WI38 (cell line): ENCODE data around the gene ANP32A.
"Not testable (repeated sequence)": the region's sequence is repeated elsewhere in the genome, so short reads cannot be mapped to it uniquely, and the experiment has no call there.

ENCODE experiments used
- H3K4me3 ChIP-seq: 2 replicates; pipeline ENCODE4 v1.5.1; 2011; ENCODE audit warnings: low read depth, mild to moderate bottlenecking, control low read depth, low read length
- CTCF ChIP-seq: IDR thresholded peaks from 2 replicates; pipeline ENCODE4 v1.5.1; 2012; ENCODE audit warnings: low read depth, mild to moderate bottlenecking, control low read depth, low read length

ANP32A gene

GRCh38 chr15:68820295-68821189, at the start of gene ANP32A:
TSS of gene ANP32A (minus strand) at chr15:68820895. CDS start at chr15:68820751, 144 bp downstream.
- peak within 1 kb of the TSS; percentile 89 for H3K4me3 ChIP-seq
- no peak for TF ChIP-seq CTCF

GRCh38 chr15:68868296-68868695, 47.6 kb upstream of the ANP32A start:
- no peak overlapping the region for H3K4me3 ChIP-seq
- no peak for TF ChIP-seq CTCF

DNA sequence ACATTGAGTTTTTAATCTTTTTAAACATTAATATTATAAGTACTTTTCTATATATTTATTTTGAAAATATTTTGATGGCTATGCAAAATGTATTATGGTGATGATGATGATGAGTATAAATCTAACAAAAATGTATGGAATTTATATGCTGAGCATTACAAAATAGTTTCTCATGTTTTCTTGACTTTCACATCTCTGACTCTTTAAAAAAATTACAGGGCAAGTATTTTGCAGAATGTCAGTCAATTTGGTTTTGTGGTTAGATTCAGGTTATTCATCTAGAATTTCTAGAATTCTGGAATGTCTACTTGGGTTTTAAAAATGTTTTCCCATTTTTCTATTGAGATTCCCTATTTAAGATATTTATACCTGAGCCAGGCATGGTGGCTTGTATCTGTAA, 41.7 kb upstream of the ANP32A start:
- H3K4me3 ChIP-seq = no peak overlapping the region
- no peak for TF ChIP-seq CTCF

DNA sequence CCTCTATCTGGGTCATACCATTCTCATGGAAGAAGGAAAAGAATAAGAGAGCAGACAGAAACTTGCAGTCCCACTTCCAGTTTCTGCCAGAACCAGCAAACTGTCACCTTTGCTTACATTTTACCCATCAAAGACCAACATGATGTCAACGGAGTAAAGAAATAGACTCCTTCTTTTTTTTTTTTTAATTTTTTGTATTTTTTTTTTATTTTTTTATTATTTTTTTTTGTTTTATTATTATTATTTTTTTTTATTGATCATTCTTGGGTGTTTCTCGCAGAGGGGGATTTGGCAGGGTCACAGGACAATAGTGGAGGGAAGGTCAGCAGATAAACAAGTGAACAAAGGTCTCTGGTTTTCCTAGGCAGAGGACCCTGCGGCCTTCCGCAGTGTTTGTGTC, 38.0 kb upstream of the ANP32A start:
- H3K4me3 ChIP-seq = not testable (repeated sequence)

DNA sequence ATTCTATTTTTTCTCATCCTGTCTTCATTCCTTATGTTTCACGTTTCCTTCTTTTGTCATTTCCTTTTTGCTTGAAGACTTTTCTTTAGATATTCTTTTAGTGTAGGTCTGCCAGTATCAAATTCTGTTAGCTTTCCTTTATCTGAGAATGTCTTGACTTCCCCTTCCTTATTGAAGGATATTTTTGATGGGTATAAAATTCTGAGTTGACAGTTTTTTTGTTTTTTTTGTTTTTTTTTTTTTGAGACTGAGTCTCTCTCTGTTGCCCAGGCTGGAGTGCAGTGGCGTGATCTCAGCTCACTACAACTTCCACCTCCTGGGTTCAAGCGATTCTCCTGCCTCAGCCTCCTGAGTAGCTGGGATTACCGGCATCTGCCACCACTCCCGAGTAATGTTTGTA, 36.7 kb upstream of the ANP32A start:
- H3K4me3 ChIP-seq = not testable (repeated sequence)

DNA sequence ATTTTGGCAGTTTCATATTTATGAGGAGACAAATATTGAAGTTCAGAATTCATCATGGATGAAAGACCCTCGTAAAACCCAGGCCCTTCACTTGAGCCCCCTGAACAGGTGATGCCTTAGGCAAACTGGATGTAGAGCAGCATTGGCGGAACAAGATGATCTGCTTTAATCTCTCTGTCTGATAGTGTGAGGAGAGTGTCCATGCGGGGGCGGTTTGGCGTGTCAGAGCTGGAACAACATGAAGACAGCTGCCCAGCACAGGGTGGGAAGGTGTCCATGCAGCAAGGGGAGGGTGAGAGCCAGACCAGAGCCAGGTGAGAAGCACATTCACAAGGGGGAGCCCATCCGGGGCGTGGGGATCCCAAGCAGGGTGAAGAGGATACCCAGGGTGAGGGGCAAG, 31.8 kb upstream of the ANP32A start:
- TF ChIP-seq CTCF = no peak

GRCh38 chr15:68851971-68852370, 31.3 kb upstream of the ANP32A start:
- no peak for TF ChIP-seq CTCF
- no peak overlapping the region for H3K4me3 ChIP-seq

More for the DNA sequence above, 31.8 kb upstream of the ANP32A start:
- H3K4me3 ChIP-seq = no peak overlapping the region

DNA sequence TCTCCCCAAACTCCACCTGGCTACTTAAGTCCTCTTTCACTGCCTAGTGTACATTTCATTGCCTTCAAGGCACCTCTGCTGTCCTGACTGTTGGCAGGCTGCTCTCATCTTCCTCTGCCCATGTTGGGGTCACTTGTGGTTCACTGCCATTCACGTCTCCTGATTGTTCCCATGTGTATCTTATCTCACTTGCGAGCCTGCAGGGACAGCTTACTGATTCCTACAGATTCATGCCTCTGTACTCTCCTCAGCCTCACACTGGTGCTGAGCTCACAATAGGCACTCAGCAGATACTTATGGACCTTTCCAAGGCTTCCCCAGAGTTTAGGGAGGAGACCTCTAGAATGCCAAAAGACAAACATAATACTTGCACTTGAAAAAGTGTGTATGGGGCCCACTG, 28.8 kb upstream of the ANP32A start:
- no peak overlapping the region for H3K4me3 ChIP-seq
- no peak for TF ChIP-seq CTCF
